Prostate gland (tissue), 2 donors: ENCODE measurements around the gene GLCE.

Source experiments
- CTCF ChIP-seq, 4 experiments: fragments of 200-600 bp in 2 of 4; fragments of 450-650 bp in 2 of 4; sonication (generic) in 2 of 4; IDR thresholded peaks; 1 replicate in 3 of 4; 2 replicates in 1 of 4; pipeline ENCODE4 v1.5.1; 2016 to 2019; ENCODE audit warnings: antibody characterized with exemption in 4 of 4, mild to moderate bottlenecking in 2 of 4, moderate library complexity in 2 of 4
- POLR2A ChIP-seq: fragments of 450-650 bp; IDR thresholded peaks from one replicate; pipeline ENCODE4 v1.6.1; 2016; ENCODE audit warnings: antibody characterized with exemption, mild to moderate bottlenecking

GRCh38 chr15:69128667-69129311 lies 31.6 kb upstream of the GLCE start:
- TF ChIP-seq CTCF (IDR thresholded peaks at IDR 0.05) = no peak
- TF ChIP-seq POLR2A = no peak
